Ovary (tissue), 9 donors: ENCODE data around the gene SEMA4B. TPM values are rescaled to one million over a fixed set of nuclear protein-coding genes. Genes with fewer than 3 reads are reported as not detected.
"Not testable (repeated sequence)": the region's sequence is repeated elsewhere in the genome, so short reads cannot be mapped to it uniquely, and the experiment has no call there.

Experiments used
- DNase-seq, 5 donors: peaks; one replicate each; pipeline ENCODE4 v3.0.0-alpha.2; 2019 to 2020
- H3K27ac ChIP-seq, 2 donors: fragments of 200-600 bp; one replicate each; pipeline versions ENCODE4 v1.5.1 to v1.8.0; 2019 to 2022
- H3K27me3 ChIP-seq: fragments of 200-600 bp; one replicate; pipeline ENCODE4 v1.8.0; 2022
- H3K36me3 ChIP-seq: fragments of 200-600 bp; sonication (generic); one replicate; pipeline ENCODE4 v1.5.1; 2019
- H3K4me1 ChIP-seq: one replicate; pipeline ENCODE4 v1.8.1; 2013; ENCODE audit warnings: mild to moderate bottlenecking, moderate library complexity; ENCODE audit not compliant: insufficient read depth
- H3K4me3 ChIP-seq: fragments of 200-600 bp; sonication (generic); one replicate; pipeline ENCODE4 v1.5.1; 2017
- H3K9me3 ChIP-seq, 2 donors: fragments of 200-600 bp in 1 of 2; sonication (generic) in 1 of 2; one replicate each; pipeline versions ENCODE4 v1.5.1 to v1.8.1; 2013 to 2019; ENCODE audit warnings: mild to moderate bottlenecking in 1 of 2, moderate library complexity in 1 of 2
- CTCF ChIP-seq, 3 donors: fragments of 450-650 bp in 2 of 3; fragments of 200-600 bp in 1 of 3; IDR thresholded peaks; one replicate each; pipeline versions ENCODE4 v1.5.1 to v1.8.0; 2016 to 2022; ENCODE audit warnings: antibody characterized with exemption in 3 of 3, mild to moderate bottlenecking in 1 of 3
- EP300 ChIP-seq: sonication (generic); formaldehyde crosslinking; IDR thresholded peaks from one replicate; pipeline ENCODE4 v1.6.1; 2017; ENCODE audit warnings: antibody characterized with exemption
- POLR2A ChIP-seq: fragments of 450-650 bp; IDR thresholded peaks from one replicate; pipeline ENCODE4 v1.6.1; 2017; ENCODE audit warnings: antibody characterized with exemption, mild to moderate bottlenecking, moderate library complexity
- WGBS, 3 donors: extraction: QIAGEN DNeasy Blood & Tissue Kit in 1 of 3; methylation state at CpG; one replicate each; pipeline versions ENCODE4 v1.1.5 to v1.1.7; 2013 to 2017; 5-methylcytosine and 5-hydroxymethylcytosine counted together
- intact Hi-C, 4 donors: fragments of 100-400 bp; cut with DNase I; formaldehyde crosslinking; loops; one replicate each; pipeline versions ENCODE4 v1.11.0 to v1.15.1; 2022 to 2023
- polyA plus RNA-seq, 2 donors: library from polyadenylated mRNA; stranded (reverse); fragments of 200-250 nt in 1 of 2; fragments of 350-450 nt in 1 of 2; fragmentation: Illumina TruSeq in 1 of 2; extraction: RNeasy Lipid Tissue Mini Kit (QIAGEN cat#74804) in 1 of 2; gene quantifications; one replicate each; pipeline ENCODE4 v1.2.3, GENCODE V29; 2013 to 2014
- total RNA-seq, 7 donors: library from RNA; depleted of rRNA in 2 of 7; stranded (reverse); fragments of >200 nt in 2 of 7; fragmentation: NEBNext Ultra II Directional in 3 of 7; extraction: Animal tissue kit (Norgen Biotek cat#: 25700) in 3 of 7; gene quantifications; one replicate each; pipeline versions ENCODE4 v1.1.0 to v1.2.4, GENCODE V29; 2016 to 2023
- donor health status: DM: no; HTN: no; CAD: no; lungs with moderate emphysema.
- donor health status: DM: no; HTN: no; CAD: no.
- donor health status: Bipolar disorder and iron deficiency.
- donor health status: DM: yes; HTN: yes; CAD: no.
- donor health status: DM: no; HTN: no; CAD: no.
- donor health status: DM: yes; HTN: yes; CAD: no.

The SEMA4B gene
- total and polyA plus RNA-seq, 9 donors = 12.4 to 83.8 (median 33.2) TPM

GRCh38 chr15:90184786-90185704 lies 16.1 kb upstream of the SEMA4B start:
- 7 to 13% (median 9%) methylated on average over 22 to 67 of the region's 67 CpGs for WGBS, 3 donors
- peak overlapping the region; percentile 67 for H3K4me3 ChIP-seq
- peaks cover 4% of the 10 kb centered on the region for H3K4me1 ChIP-seq
- peak; percentile 80 to 89 (median 83) for DNase-seq
- intact Hi-C loops = no loop called here
- no peaks in the 10 kb centered on the region for H3K27me3 ChIP-seq
- TF ChIP-seq POLR2A (peak; percentile 38), EP300 (peak; percentile 17), CTCF (IDR thresholded peaks at IDR 0.05) (no peak)
- no peaks in the 10 kb centered on the region for H3K36me3 ChIP-seq
- H3K9me3 ChIP-seq = no peaks in the 10 kb centered on the region
- peak overlapping the region; percentile 97 to 98 for H3K27ac ChIP-seq

GRCh38 chr15:90187257-90187868 lies 13.8 kb upstream of the SEMA4B start:
- no peak overlapping the region for H3K4me3 ChIP-seq
- H3K27ac ChIP-seq = peak overlapping the region; percentile 62 to 68
- whole genome bisulfite sequencing, 3 donors = 20 to 32% (median 21%) methylated on average over 8 of the region's 8 CpGs
- H3K9me3 ChIP-seq = no peaks in the 10 kb centered on the region
- H3K4me1 ChIP-seq = peaks cover 14% of the 10 kb centered on the region
- intact Hi-C loops = no loop called here
- TF ChIP-seq EP300 (no peak), POLR2A (no peak), CTCF (IDR thresholded peaks at IDR 0.05) (no peak)
- no peaks in the 10 kb centered on the region for H3K27me3 ChIP-seq
- no peaks in the 10 kb centered on the region for H3K36me3 ChIP-seq
- peak in 3 of 5 donors; percentile 26 to 52 (median 49) for DNase-seq

- DNase-seq, intact Hi-C loops, H3K27me3 ChIP-seq, H3K4me3 ChIP-seq, H3K9me3 ChIP-seq, H3K36me3 ChIP-seq: not testable (repeated sequence)
- Histone ChIP-seq H3K27ac (peak overlapping the region in 1 of 2 donors; percentile 68), H3K4me1 (peaks cover 16% of the 10 kb centered on the region)
- 95 to 97% (median 97%) methylated on average over 7 of the region's 7 CpGs for WGBS, 3 donors
Measured at GRCh38 chr15:90188065-90188464, 13.1 kb upstream of the SEMA4B start.

GRCh38 chr15:90188914-90189748 lies 12.0 kb upstream of the SEMA4B start:
- no peak for DNase-seq
- H3K27ac ChIP-seq = no peak overlapping the region
- 88 to 91% (median 89%) methylated on average over 8 of the region's 8 CpGs for WGBS, 3 donors
- no peaks in the 10 kb centered on the region for H3K36me3 ChIP-seq
- H3K4me3 ChIP-seq = no peak overlapping the region
- no peaks in the 10 kb centered on the region for H3K9me3 ChIP-seq
- peaks cover 22% of the 10 kb centered on the region for H3K4me1 ChIP-seq
- intact Hi-C loops = no loop called here
- TF ChIP-seq POLR2A (no peak), CTCF (IDR thresholded peaks at IDR 0.05) (no peak), EP300 (no peak)
- no peaks in the 10 kb centered on the region for H3K27me3 ChIP-seq
